GM12872 (cell line): ENCODE data around the gene AMN.

ENCODE experiments used
- CTCF ChIP-seq: IDR thresholded peaks from 3 replicates; pipeline ENCODE4 v1.5.1; 2011; ENCODE audit warnings: low read depth, mild to moderate bottlenecking, low read length, moderate library complexity; ENCODE audit not compliant: insufficient read depth

AMN gene

GRCh38 chr14:102922490-102923200 is at the start of gene AMN:
TSS of gene AMN (plus strand) at chr14:102922663. CDS start at chr14:102922689, 26 bp downstream.
- no peak for TF ChIP-seq CTCF

GRCh38 chr14:102873131-102873530 is 49.3 kb upstream of the AMN start:
- TF ChIP-seq CTCF, result no peak

- TF ChIP-seq CTCF, result no peak
Measured at GRCh38 chr14:102873546-102874061, 48.9 kb upstream of the AMN start.

GRCh38 chr14:102875652-102876051 is 46.8 kb upstream of the AMN start:
- TF ChIP-seq CTCF, result no peak

- peak; percentile 31; the same call in 1 of the 3 replicates for TF ChIP-seq CTCF
Measured at GRCh38 chr14:102878174-102878969, 44.1 kb upstream of the AMN start.

GRCh38 chr14:102878970-102879460 is 43.4 kb upstream of the AMN start:
- TF ChIP-seq CTCF, result no peak

- no peak for TF ChIP-seq CTCF
Measured at GRCh38 chr14:102882226-102882906, 40.1 kb upstream of the AMN start.
